HepG2 (cell line): ENCODE measurements around the gene FGF14. TPM values are rescaled to one million over a fixed set of nuclear protein-coding genes. Genes with fewer than 3 reads are reported as not detected.

Source experiments
- ATAC-seq: fragments of 200-7000 bp; cut with Tn5 transposase; 3 replicates; pipeline ENCODE4 v1.9.1; 2020; ENCODE audit warnings: mild to moderate bottlenecking, moderate library complexity
- BruUV-seq: library from RNA; stranded (reverse); fragments of 400-500 nt; replicated peaks from 2 replicates; lab custom pipeline; 2021; lab: Mats Ljungman, UMichigan
- CTCF ChIA-PET: fragments of 300-600 bp; formaldehyde crosslinking; extraction: SDS; loops from one replicate; lab custom pipeline; 2021; ENCODE audit warnings: low total read pairs, inconsistent platforms, low intra/inter-chr PET ratio; lab: Yijun Ruan, JAX
- POLR2A ChIA-PET: fragments of 350-600 bp; sonication (Branson Sonifier 250); formaldehyde crosslinking; loops from one replicate; lab custom pipeline; 2020; ENCODE audit warnings: antibody characterized with exemption, inconsistent platforms; lab: Yijun Ruan, JAX
- DNase-seq: peaks from one replicate; pipeline ENCODE4 v3.0.0-alpha.2; 2015; ENCODE audit warnings: low spot score
- FAIRE-seq: peaks from 3 replicates; lab custom pipeline; 2011; peaks lifted over from hg19 to GRCh38; lab: Jason Lieb, UNC
- H2AFZ ChIP-seq: one replicate; pipeline ENCODE4 v1.6.1; 2011; ENCODE audit warnings: low read length, inconsistent platforms
- H3K27ac ChIP-seq: fragments of 300-600 bp; 3 replicates; pipeline ENCODE4 v1.8.0; 2011; ENCODE audit warnings: mixed run types, mild to moderate bottlenecking, mixed read lengths, low read length, inconsistent platforms; ENCODE audit not compliant: insufficient read depth; ENCODE audit errors: extremely low read length
- H3K27me3 ChIP-seq, 2 experiments: fragments of 200-600 bp in 1 of 2; 2 replicates in 1 of 2; 3 replicates in 1 of 2; pipeline versions ENCODE4 v1.6.0 to v1.8.0; 2011; ENCODE audit warnings: low read length in 2 of 2, mild to moderate bottlenecking in 2 of 2, moderate library complexity in 2 of 2, inconsistent platforms in 1 of 2; ENCODE audit not compliant: insufficient read depth in 2 of 2, control insufficient read depth in 1 of 2
- H3K36me3 ChIP-seq, 2 experiments: fragments of 200-600 bp in 1 of 2; replicated peaks in 1 of 2; 2 replicates in 1 of 2; 3 replicates in 1 of 2; pipeline versions ENCODE4 v1.5.1 to v1.8.0; 2011; ENCODE audit warnings: low read length in 2 of 2, inconsistent platforms in 1 of 2; ENCODE audit not compliant: insufficient read depth in 2 of 2, control insufficient read depth in 1 of 2
- H3K4me1 ChIP-seq: 2 replicates; pipeline ENCODE4 v1.5.1; 2012; ENCODE audit warnings: low read length, inconsistent platforms; ENCODE audit not compliant: insufficient read depth
- H3K4me2 ChIP-seq: 2 replicates; pipeline ENCODE4 v1.6.0; 2011; ENCODE audit warnings: low read depth, low read length, inconsistent platforms
- H3K4me3 ChIP-seq, 3 experiments: fragments of 200-600 bp in 1 of 3; sonication (generic), shearing (Covaris generic) in 1 of 3; replicated peaks in 1 of 3; 2 replicates each; pipeline ENCODE4 v1.5.1; 2011 to 2016; ENCODE audit warnings: low read length in 3 of 3, inconsistent platforms in 2 of 3, low read depth in 2 of 3, mild to moderate bottlenecking in 2 of 3, control low read depth in 1 of 3, mixed read lengths in 1 of 3; ENCODE audit not compliant: insufficient read depth in 1 of 3
- H3K79me2 ChIP-seq: one replicate; pipeline ENCODE4 v1.6.1; 2011; ENCODE audit warnings: low read length, inconsistent platforms; ENCODE audit not compliant: insufficient read depth
- H3K9ac ChIP-seq: 2 replicates; pipeline ENCODE4 v1.6.0; 2011; ENCODE audit warnings: mild to moderate bottlenecking, low read depth, low read length, inconsistent platforms; ENCODE audit not compliant: insufficient read depth
- H3K9me3 ChIP-seq: 2 replicates; pipeline ENCODE4 v1.5.1; 2012; ENCODE audit warnings: mild to moderate bottlenecking, low read length
- H4K20me1 ChIP-seq: 2 replicates; pipeline ENCODE4 v1.6.0; 2011; ENCODE audit warnings: inconsistent platforms, mild to moderate bottlenecking, low read length, moderate library complexity; ENCODE audit not compliant: insufficient read depth
- AHDC1 ChIP-seq: sonication (generic); formaldehyde crosslinking; IDR thresholded peaks from 2 replicates; pipeline ENCODE4 v1.5.1; 2020; ENCODE audit warnings: mild to moderate bottlenecking, missing genetic modification reagents, borderline replicate concordance
- ATAD3A ChIP-seq: sonication (generic); formaldehyde crosslinking; IDR thresholded peaks from 2 replicates; pipeline ENCODE4 v1.4.0; 2020; ENCODE audit warnings: missing genetic modification reagents
- FOSL2 ChIP-seq: sonication (generic); formaldehyde crosslinking; IDR thresholded peaks from 2 replicates; pipeline ENCODE4 v1.4.0; 2020; ENCODE audit warnings: missing genetic modification reagents
- KLF15 ChIP-seq: sonication (generic); formaldehyde crosslinking; IDR thresholded peaks from 2 replicates; pipeline ENCODE4 v1.8.1; 2023; ENCODE audit warnings: borderline replicate concordance, mild to moderate bottlenecking, inconsistent platforms, missing genetic modification reagents, mixed read lengths
- KLF6 ChIP-seq: IDR thresholded peaks from 2 replicates; pipeline ENCODE4 v1.8.0; 2016; ENCODE audit warnings: missing biosample characterization, missing genetic modification reagents
- MAFF ChIP-seq: IDR thresholded peaks from 2 replicates; pipeline ENCODE4 v1.6.1; 2011; ENCODE audit warnings: low read depth, low read length, improper control_type of control experiment
- SMAD9 ChIP-seq: sonication (generic); formaldehyde crosslinking; IDR thresholded peaks from 2 replicates; pipeline ENCODE4 v1.5.1; 2020; ENCODE audit warnings: mild to moderate bottlenecking, missing genetic modification reagents
- SMC3 ChIP-seq: IDR thresholded peaks from 2 replicates; pipeline ENCODE4 v1.6.1; 2011; ENCODE audit warnings: low read length, improper control_type of control experiment
- THAP11 ChIP-seq: IDR thresholded peaks from 2 replicates; pipeline ENCODE4 v1.6.1; 2016; ENCODE audit warnings: missing biosample characterization, missing genetic modification reagents
- ZBTB7B ChIP-seq: sonication (generic); formaldehyde crosslinking; IDR thresholded peaks from 2 replicates; pipeline ENCODE4 v1.4.0; 2020; ENCODE audit warnings: missing genetic modification reagents
- ZFP62 ChIP-seq: sonication (generic); formaldehyde crosslinking; IDR thresholded peaks from 2 replicates; pipeline ENCODE4 v1.4.0; 2020; ENCODE audit warnings: missing genetic modification reagents
- ZNF160 ChIP-seq: sonication (generic); formaldehyde crosslinking; IDR thresholded peaks from 2 replicates; pipeline ENCODE4 v1.8.0; 2022; ENCODE audit warnings: mild to moderate bottlenecking, inconsistent platforms, missing genetic modification reagents
- ZNF281 ChIP-seq: sonication (generic); formaldehyde crosslinking; IDR thresholded peaks from 2 replicates; pipeline ENCODE4 v1.4.0; 2020; ENCODE audit warnings: missing genetic modification reagents, borderline replicate concordance
- ZNF383 ChIP-seq: sonication (generic); formaldehyde crosslinking; IDR thresholded peaks from 2 replicates; pipeline ENCODE4 v1.4.0; 2020; ENCODE audit warnings: missing genetic modification reagents, mild to moderate bottlenecking, borderline replicate concordance
- ZNF564 ChIP-seq: sonication (generic); formaldehyde crosslinking; IDR thresholded peaks from 2 replicates; pipeline ENCODE4 v1.8.1; 2023; ENCODE audit warnings: mild to moderate bottlenecking, missing genetic modification reagents
- ZNF773 ChIP-seq: sonication (generic); formaldehyde crosslinking; IDR thresholded peaks from 2 replicates; pipeline ENCODE4 v1.4.0; 2020; ENCODE audit warnings: missing genetic modification reagents, borderline replicate concordance
- ZSCAN5A ChIP-seq: sonication (generic); formaldehyde crosslinking; IDR thresholded peaks from 2 replicates; pipeline ENCODE4 v1.8.0; 2022; ENCODE audit warnings: mild to moderate bottlenecking, missing genetic modification reagents, borderline replicate concordance
- WGBS: methylation state at CpG from one replicate; pipeline ENCODE4 v1.1.6; 2017; ENCODE audit warnings: low lambda C conversion rate; 5-methylcytosine and 5-hydroxymethylcytosine counted together
- in situ Hi-C: cut with HindIII; loops from 2 replicates; pipeline ENCODE4 v1.10.0; 2017; ENCODE audit warnings: low pct_unique_long_range_greater_than_20kb; ENCODE audit not compliant: extremely low pct_ligation_motif_present
- intact Hi-C: fragments of 100-400 bp; cut with micrococcal nuclease; formaldehyde crosslinking; loops from one replicate; pipeline ENCODE4 v1.10.0; 2022; ENCODE audit not compliant: unreplicated experiment
- polyA plus RNA-seq, 8 experiments: library from polyadenylated mRNA; depleted of rRNA in 3 of 8; stranded (reverse) in 7 of 8; unstranded in 1 of 8; fragments of >200 nt; fragmentation: Illumina TruSeq in 4 of 8; extraction: Trizol in 4 of 8; gene quantifications; 2 replicates each; pipeline versions ENCODE4 v1.2.1 to v1.2.3, GENCODE V29; 2011 to 2016; ENCODE audit warnings: low read depth in 4 of 8, missing spikeins in 1 of 8, mixed read lengths in 1 of 8; ENCODE audit not compliant: insufficient read depth in 1 of 8
- total RNA-seq, 5 experiments: library from RNA; depleted of rRNA; stranded (reverse); fragments of >200 nt; fragmentation: Illumina TruSeq; extraction: Trizol; gene quantifications; 2 replicates each; pipeline ENCODE4 v1.2.3, GENCODE V29; 2016; ENCODE audit warnings: low read depth in 1 of 5

The FGF14 gene
- total and polyA plus RNA-seq, 2 of the 13 experiments (the other 11 are each of a cell fraction or from before 2014, with no cell fraction given) = not detected

GRCh38 chr13:101779147-101779546 is 622.7 kb downstream of the FGF14 start:
- Histone ChIP-seq H3K4me3 (no peak overlapping the region), H3K4me2 (no peak overlapping the region), H3K27me3 (no peaks in the 10 kb centered on the region; a peak in 1 of 5 replicates), H3K36me3 (no peaks in the 10 kb centered on the region), H3K9me3 (no peaks in the 10 kb centered on the region), H4K20me1 (no peaks in the 10 kb centered on the region), H3K9ac (no peak overlapping the region), H2AFZ (no peak overlapping the region), H3K27ac (no peak overlapping the region), H3K79me2 (no peaks in the 10 kb centered on the region), H3K4me1 (no peaks in the 10 kb centered on the region)
- BruUV-seq = no TSS peak
- in situ Hi-C loops (loop anchor here (25.0 kb wide), 1 partner anchor 783 kb away; no protein-coding TSS in a partner anchor), intact Hi-C loops (no loop called here)
- ChIA-PET POLR2A (no interaction called here), CTCF (no interaction called here)
- FAIRE-seq (no peak), ATAC-seq (no peak), DNase-seq (no peak)
- WGBS = 2% methylated on average over 4 of the region's 4 CpGs
- TF ChIP-seq ATAD3A (CRISPR knock-in tag) = no peak
- no peak for TF ChIP-seq MAFF
- TF ChIP-seq ZNF773 (CRISPR knock-in tag) = no peak
- no peak for TF ChIP-seq ZFP62 (CRISPR knock-in tag)
- no peak for TF ChIP-seq ZNF281 (CRISPR knock-in tag)
- no peak for TF ChIP-seq ZSCAN5A
- no peak for TF ChIP-seq ZNF160 (CRISPR knock-in tag)
- no peak for TF ChIP-seq KLF15
- TF ChIP-seq AHDC1 = no peak
- no peak for TF ChIP-seq SMC3
- no peak for TF ChIP-seq FOSL2 (CRISPR knock-in tag)
- TF ChIP-seq KLF6 = no peak
- no peak for TF ChIP-seq THAP11 (CRISPR knock-in tag)
- TF ChIP-seq ZNF564 = no peak
- TF ChIP-seq ZBTB7B = no peak
- TF ChIP-seq SMAD9 = no peak
- TF ChIP-seq ZNF383 = no peak
